Body of pancreas (tissue), 4 donors: ENCODE measurements around the gene PMPCA. TPM values are rescaled to one million over a fixed set of nuclear protein-coding genes. Genes with fewer than 3 reads are reported as not detected.

ENCODE experiments used
- ATAC-seq: fragments of 150-250 bp; one replicate; pipeline ENCODE4 v1.9.1; 2016
- DNase-seq, 4 donors: peaks; one replicate each; pipeline ENCODE4 v3.0.0-alpha.2; 2019
- H3K27ac ChIP-seq, 4 donors: fragments of 200-600 bp; sonication (generic); 1 replicate in 3 of 4; 2 replicates in 1 of 4; pipeline versions ENCODE4 v1.5.1 to v1.6.1; 2016 to 2019; ENCODE audit warnings: mild to moderate bottlenecking in 1 of 4, mixed read lengths in 1 of 4, moderate library complexity in 1 of 4
- H3K27me3 ChIP-seq, 2 donors: fragments of 200-600 bp; sonication (generic); one replicate each; pipeline ENCODE4 v1.6.0; 2016; ENCODE audit warnings: mild to moderate bottlenecking in 1 of 2
- H3K36me3 ChIP-seq, 2 donors: fragments of 200-600 bp; sonication (generic); replicated peaks in 1 of 2; 2 replicates each; pipeline ENCODE4 v1.5.1; 2016; ENCODE audit warnings: low read depth in 2 of 2; ENCODE audit not compliant: insufficient read depth in 1 of 2
- H3K4me1 ChIP-seq: fragments of 200-600 bp; sonication (generic); one replicate; pipeline ENCODE4 v1.6.0; 2016
- H3K4me3 ChIP-seq, 2 donors: fragments of 200-600 bp; sonication (generic); 1 replicate in 1 of 2; 2 replicates in 1 of 2; pipeline ENCODE4 v1.5.1; 2016 to 2019
- H3K9me3 ChIP-seq, 3 donors: fragments of 200-600 bp; sonication (generic); 1 replicate in 2 of 3; 2 replicates in 1 of 3; pipeline ENCODE4 v1.5.1; 2016
- POLR2A ChIP-seq, 3 donors: fragments of 450-650 bp; IDR thresholded peaks; one replicate each; pipeline ENCODE4 v1.6.1; 2016; ENCODE audit warnings: antibody characterized with exemption in 3 of 3, mild to moderate bottlenecking in 2 of 3
- WGBS, 2 donors: methylation state at CpG; one replicate each; pipeline ENCODE4 v1.1.5; 2017; 5-methylcytosine and 5-hydroxymethylcytosine counted together
- intact Hi-C: fragments of 100-400 bp; cut with DNase I; formaldehyde crosslinking; loops from one replicate; pipeline ENCODE4 v1.15.1; 2023
- total RNA-seq, 2 donors: library from RNA; depleted of rRNA; stranded (reverse); fragments of >200 nt; gene quantifications; one replicate each; pipeline ENCODE4 v1.1.0, GENCODE V29; 2016
- TF ChIP-seq, protein P1 (sequence below), 7 experiments: fragments of 450-650 bp in 4 of 7; fragments of 200-600 bp in 3 of 7; sonication (generic) in 3 of 7; IDR thresholded peaks; one replicate each; pipeline ENCODE4 v1.5.1; 2016 to 2019; ENCODE audit warnings: antibody characterized with exemption in 7 of 7

PMPCA gene
- total RNA-seq, 2 donors from 2014 or later, result 23.6 to 25.1 TPM

- TF ChIP-seq, protein P1, sequence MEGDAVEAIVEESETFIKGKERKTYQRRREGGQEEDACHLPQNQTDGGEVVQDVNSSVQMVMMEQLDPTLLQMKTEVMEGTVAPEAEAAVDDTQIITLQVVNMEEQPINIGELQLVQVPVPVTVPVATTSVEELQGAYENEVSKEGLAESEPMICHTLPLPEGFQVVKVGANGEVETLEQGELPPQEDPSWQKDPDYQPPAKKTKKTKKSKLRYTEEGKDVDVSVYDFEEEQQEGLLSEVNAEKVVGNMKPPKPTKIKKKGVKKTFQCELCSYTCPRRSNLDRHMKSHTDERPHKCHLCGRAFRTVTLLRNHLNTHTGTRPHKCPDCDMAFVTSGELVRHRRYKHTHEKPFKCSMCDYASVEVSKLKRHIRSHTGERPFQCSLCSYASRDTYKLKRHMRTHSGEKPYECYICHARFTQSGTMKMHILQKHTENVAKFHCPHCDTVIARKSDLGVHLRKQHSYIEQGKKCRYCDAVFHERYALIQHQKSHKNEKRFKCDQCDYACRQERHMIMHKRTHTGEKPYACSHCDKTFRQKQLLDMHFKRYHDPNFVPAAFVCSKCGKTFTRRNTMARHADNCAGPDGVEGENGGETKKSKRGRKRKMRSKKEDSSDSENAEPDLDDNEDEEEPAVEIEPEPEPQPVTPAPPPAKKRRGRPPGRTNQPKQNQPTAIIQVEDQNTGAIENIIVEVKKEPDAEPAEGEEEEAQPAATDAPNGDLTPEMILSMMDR (IDR thresholded peaks at IDR 0.05), result no peak
- TF ChIP-seq POLR2A (IDR thresholded peaks at IDR 0.05), result no peak
- Histone ChIP-seq H3K27ac (no peak overlapping the region), H3K27me3 (no peaks in the 10 kb centered on the region), H3K4me1 (peaks cover 18% of the 10 kb centered on the region), H3K4me3 (no peak overlapping the region), H3K9me3 (no peaks in the 10 kb centered on the region), H3K36me3 (no peaks in the 10 kb centered on the region)
- intact Hi-C loops, result no loop called here
- WGBS, 2 donors, result 89 to 94% methylated on average over 5 to 41 of the region's 54 CpGs
- DNase-seq (no peak), ATAC-seq (no peak)
Observed at GRCh38 chr9:136370687-136371532, 39.5 kb upstream of the PMPCA start.

DNA sequence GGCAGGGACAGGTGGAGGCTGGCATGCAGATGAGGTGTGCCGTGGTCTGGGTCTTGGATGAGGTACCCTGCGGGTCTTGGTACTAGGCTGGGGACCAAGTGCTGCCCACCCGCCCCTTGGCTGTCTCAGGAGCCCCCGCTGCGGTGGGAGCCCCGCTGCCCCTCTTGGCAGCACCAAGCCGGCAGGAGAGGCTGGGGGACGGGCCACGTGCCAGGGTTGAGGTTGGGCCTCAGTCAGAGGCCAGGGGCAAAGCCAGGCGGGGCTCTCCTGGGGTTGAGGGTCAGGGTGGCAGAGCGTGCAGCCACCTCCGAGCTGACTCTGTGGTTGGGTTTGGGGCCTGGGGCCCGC is 39.0 kb upstream of the PMPCA start:
- TF ChIP-seq, protein P1 (IDR thresholded peaks at IDR 0.05), result no peak
- TF ChIP-seq POLR2A (IDR thresholded peaks at IDR 0.05), result no peak
- Histone ChIP-seq H3K9me3 (no peaks in the 10 kb centered on the region), H3K4me3 (no peak overlapping the region), H3K4me1 (peaks cover 18% of the 10 kb centered on the region), H3K27me3 (no peaks in the 10 kb centered on the region), H3K36me3 (no peaks in the 10 kb centered on the region), H3K27ac (no peak overlapping the region)
- intact Hi-C loops, result no loop called here
- ATAC-seq (no peak), DNase-seq (no peak)
- 86 to 100% methylated on average over 3 to 9 of the region's 13 CpGs for WGBS, 2 donors

DNA sequence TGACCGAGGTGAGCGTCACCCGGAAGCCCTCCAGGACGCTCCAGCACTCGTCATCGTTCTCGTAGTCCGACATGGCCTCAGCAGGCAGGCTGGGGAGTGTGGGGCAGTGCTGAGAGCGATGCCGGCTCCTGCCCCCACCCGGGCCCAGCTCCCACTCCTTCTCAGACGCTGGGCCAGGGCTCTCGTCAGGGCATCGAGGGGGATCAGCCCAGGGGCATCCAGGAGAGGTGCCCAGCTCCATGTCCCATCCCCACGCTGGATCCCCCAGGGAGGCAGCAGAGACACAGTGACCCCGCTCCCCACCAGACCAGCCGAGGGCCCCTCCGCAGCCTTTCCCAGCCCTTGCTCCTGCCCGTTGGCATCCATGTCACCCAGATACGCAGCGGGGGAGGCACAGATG is 38.5 kb upstream of the PMPCA start:
- Histone ChIP-seq H3K4me1 (peaks cover 18% of the 10 kb centered on the region), H3K36me3 (no peaks in the 10 kb centered on the region), H3K9me3 (no peaks in the 10 kb centered on the region), H3K27ac (peak overlapping the region in 2 of 4 donors; percentile 61 to 65), H3K4me3 (no peak overlapping the region), H3K27me3 (no peaks in the 10 kb centered on the region)
- DNase-seq, result no peak
- no peak for ATAC-seq
- no peak for TF ChIP-seq POLR2A (IDR thresholded peaks at IDR 0.05)
- TF ChIP-seq, protein P1 (IDR thresholded peaks at IDR 0.05), result no peak
- WGBS, 2 donors, result 91 to 94% methylated on average over 15 to 20 of the region's 21 CpGs
- intact Hi-C loops, result no loop called here

DNA sequence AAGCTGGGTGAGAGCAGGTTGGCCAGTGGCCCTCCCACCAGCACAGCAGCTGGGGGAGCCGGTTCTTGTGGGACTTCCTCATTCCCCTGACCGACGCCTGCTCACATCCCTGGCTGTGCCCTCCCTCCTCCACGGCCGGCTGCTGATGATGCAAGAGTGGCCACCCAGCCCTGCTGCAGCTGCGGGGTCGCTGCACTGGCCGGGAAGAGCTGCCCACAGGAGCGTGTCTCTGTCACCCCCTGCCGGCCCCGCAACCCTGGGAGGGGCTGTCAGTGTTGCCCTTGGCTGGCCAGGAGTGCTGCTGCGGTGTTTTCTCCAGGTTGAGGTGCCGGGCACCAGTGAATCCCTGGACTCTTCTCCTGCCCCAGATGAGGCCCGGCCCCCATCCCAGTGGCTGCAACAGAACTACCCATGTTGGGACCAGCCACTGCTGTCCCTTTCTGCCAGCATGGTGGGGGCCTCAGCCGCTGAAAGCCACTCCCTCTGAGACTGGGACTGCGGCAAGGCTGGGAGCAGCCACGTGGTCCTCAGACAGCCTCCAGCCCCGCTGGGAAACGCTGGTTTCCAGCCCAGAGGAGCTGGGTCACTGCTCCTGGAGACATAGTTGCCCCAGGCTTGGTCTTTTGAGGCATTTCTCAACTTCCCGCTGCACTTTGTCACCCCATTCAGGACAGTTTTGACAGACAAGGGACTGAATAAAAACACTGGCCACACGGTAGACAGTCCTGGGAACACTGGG is 37.7 kb upstream of the PMPCA start:
- no peaks in the 10 kb centered on the region for H3K36me3 ChIP-seq
- intact Hi-C loops, result no loop called here
- H3K4me1 ChIP-seq, result peaks cover 18% of the 10 kb centered on the region
- H3K27ac ChIP-seq, result peak overlapping the region in 2 of 4 donors; percentile 61 to 65
- TF ChIP-seq, protein P1 (IDR thresholded peaks at IDR 0.05), result peak in 1 of 7 experiments; percentile 7
- TF ChIP-seq POLR2A (IDR thresholded peaks at IDR 0.05), result no peak
- DNase-seq (peak; percentile 52 to 82 (median 72)), ATAC-seq (peak; percentile 66)
- H3K4me3 ChIP-seq, result no peak overlapping the region
- H3K9me3 ChIP-seq, result no peaks in the 10 kb centered on the region
- no peaks in the 10 kb centered on the region for H3K27me3 ChIP-seq
- WGBS, 2 donors, result 38 to 40% methylated on average over 2 to 20 of the region's 21 CpGs
